GM19025 (cell line): ENCODE data around the gene DOHH.

Experiments used
- ATAC-seq: cut with Tn5 transposase; IDR thresholded peaks from one replicate; pipeline ENCODE4 v1.9.1; 2021; ENCODE audit warnings: mild to moderate bottlenecking, low read depth, moderate library complexity; ENCODE audit not compliant: unreplicated experiment

The DOHH gene

GRCh38 chr19:3480383-3481091 is 19.9 kb downstream of the DOHH start, which contains the start of gene SMIM24:
TSS of gene SMIM24 (minus strand) at chr19:3480525. CDS start at chr19:3480463, 62 bp downstream.
- no peak for ATAC-seq

- no peak for ATAC-seq
Observed at GRCh38 chr19:3479834-3480215, 20.6 kb downstream of the DOHH start.

DNA sequence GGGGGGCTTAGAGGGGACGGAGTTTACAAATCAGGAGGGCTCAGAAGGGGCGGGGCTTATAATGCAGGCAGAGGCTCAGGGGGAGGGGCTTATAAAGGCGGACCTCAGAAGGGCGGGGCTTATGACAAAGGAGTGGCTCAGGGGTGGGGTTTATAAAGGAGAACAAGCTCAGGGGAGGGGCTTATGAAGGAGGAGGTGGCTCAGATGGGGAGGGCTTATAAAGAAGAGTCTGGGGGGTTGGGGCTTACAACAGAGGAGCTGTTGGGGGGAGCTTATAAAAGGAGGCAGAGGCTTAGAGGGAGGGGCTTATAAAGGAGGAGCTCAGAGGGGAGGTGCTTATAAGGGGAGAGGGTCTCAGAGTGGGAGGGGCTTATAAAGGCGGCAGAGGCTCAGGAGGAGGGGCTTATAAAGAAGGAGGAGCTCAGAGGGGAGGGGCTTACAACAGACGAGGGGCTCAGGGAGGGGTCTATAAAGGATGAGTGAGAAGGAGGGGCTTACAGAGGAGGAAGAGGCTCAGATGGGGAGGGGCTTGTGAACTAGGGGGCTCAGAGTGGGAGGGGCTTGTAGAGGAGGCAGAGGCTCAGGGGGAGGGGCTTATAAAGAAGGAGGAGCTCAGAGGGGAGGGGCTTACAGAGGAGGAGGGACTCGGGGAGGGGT is 21.2 kb downstream of the DOHH start:
- ATAC-seq: no peak

DNA sequence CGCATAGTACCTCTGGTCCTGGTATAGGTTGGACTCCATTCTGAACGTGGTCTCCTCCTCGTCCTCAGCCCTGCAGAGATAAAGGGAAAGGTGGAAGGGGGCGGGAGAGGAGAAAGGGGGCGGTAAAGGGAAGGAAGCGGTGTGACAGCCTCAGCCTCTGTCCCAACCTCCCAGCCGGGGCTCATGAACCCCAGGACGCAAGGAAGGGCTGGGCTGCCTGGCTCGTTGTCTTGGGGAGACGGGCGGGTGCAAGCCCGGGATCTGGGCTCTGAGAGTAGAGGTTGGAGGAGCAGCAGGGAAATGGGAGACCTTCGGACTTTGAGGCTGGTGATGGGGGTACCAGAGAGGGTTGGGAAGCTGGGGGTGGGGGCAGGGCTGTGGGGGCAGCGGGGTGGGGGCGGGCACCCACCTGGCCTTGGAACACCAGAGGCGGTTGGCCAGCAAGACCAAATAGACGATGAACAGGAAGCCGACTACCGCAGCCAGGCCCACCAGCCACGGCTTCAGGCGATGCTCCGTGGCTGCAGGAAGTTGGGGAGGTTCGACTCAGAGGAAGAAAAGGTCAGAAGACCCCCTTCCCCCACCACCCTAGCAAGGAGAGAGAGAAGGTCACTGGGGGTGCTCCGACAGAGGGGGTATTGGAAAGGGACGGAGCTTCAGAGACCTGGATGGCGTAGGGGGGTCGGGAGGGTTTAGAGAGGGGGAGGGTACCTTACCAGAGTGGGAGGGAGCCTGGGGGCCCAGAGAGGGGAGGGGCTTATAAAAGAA is 21.9 kb downstream of the DOHH start:
- ATAC-seq: no peak

- ATAC-seq: no peak
Observed at GRCh38 chr19:3477951-3478350, 22.5 kb downstream of the DOHH start.

DNA sequence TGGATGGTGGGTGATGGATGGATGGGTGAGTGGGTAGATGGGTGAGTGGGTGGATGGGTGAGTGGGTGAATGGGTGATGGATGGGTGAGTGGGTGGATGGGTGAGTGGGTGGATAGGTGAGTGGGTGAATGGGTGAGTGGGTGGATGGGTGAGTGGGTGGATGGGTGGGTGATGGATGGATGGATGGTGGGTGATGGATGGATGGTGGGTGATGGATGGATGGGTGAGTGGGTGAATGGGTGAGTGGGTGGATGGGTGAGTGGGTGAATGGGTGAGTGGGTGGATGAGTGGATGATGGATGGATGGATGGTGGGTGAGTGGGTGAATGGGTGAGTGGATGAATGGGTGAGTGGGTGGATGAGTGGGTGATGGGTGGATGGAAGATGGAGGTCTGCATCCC is 23.0 kb downstream of the DOHH start:
- no peak for ATAC-seq

DNA sequence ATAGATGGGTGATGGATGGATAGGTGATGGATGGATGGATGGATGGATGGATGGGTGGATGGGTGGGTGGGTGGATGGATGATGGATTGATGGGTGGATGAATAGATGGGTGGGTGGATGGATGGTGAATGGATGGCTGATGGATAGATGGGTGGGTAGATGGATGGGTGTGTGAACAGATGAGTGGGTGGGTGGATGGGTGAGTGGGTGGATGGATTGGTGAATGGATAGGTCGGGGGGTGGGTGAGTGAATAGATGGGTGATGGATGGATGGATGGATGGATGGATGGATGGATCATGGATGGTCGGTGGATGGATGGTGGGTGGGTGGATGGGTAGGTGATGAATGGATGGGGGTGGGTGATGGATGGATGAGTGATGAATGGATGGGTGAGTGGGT is 23.6 kb downstream of the DOHH start:
- ATAC-seq: no peak

DNA sequence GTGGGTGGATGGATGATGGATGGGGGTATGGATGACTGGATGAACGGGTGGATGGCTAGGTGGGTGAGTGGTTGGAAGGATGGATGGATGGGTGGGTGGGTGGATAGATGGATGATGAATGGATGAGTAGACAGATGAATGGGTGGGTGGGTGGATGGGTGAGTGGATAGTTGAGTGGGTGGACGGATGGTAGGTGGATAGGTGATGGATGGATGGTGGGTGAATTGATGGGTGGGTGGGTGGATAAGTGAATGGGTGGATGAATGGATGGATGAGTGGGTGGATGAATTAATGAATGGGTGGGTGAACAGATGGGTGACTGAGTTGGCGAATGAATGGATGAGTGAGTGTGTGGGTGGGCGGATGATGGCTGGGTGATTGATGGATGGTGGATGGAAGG is 25.0 kb downstream of the DOHH start:
- ATAC-seq: no peak

DNA sequence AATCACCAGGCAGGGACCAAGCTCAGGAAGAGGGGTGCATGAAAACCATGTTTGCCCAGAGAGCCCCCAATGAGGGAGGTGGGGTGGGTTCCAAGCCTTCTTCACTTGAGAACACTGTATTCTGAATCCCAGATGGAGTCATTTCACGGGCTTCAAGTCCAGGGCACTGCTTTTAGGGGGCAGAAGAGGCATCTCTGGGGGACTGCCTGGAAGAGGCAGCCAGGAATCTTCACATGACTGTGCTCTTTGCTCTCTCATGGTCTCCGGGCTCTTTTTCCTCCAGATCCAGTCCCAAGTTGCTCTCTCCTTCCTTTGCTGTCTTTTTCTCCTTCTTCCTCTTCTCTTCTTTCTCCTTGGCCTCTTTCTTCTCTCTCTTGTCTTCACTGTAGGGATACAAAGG is 25.9 kb downstream of the DOHH start:
- ATAC-seq: no peak

- no peak for ATAC-seq
Observed at GRCh38 chr19:3474010-3474409, 26.5 kb downstream of the DOHH start.

DNA sequence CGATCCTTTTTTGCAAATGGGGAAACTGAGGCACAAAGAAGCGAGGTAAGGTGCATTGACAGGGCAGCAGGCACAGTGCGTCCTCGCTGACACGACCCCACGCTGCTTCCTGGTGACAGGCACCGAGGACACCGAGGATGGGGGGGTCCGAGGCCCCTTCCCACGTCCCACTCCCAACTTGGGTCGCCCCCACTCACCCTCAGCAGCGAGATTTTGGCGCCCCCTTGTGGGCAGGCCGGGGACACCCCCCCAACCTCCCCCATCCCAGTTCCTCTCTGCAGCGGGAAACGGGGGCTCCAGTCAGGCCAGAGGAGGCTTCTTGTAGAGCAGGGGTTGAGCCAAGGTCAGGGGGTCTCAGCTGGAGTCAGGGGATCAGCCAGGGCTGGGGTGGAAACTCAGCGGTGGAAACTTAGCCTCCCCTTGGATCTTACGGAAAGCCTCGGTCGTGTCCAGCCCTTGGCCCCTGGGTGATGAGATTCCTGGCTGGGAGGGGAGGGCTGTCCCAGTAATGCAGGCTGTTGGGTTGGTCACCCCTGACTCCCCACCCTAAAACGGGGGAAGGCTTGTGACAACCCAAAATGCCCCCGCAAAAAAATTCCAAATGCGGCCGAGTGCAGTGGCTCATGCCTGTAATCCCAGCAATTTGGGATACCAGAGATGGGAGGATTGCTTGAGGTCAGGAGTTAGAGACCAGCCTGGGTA is 28.4 kb downstream of the DOHH start:
- ATAC-seq: no peak

DNA sequence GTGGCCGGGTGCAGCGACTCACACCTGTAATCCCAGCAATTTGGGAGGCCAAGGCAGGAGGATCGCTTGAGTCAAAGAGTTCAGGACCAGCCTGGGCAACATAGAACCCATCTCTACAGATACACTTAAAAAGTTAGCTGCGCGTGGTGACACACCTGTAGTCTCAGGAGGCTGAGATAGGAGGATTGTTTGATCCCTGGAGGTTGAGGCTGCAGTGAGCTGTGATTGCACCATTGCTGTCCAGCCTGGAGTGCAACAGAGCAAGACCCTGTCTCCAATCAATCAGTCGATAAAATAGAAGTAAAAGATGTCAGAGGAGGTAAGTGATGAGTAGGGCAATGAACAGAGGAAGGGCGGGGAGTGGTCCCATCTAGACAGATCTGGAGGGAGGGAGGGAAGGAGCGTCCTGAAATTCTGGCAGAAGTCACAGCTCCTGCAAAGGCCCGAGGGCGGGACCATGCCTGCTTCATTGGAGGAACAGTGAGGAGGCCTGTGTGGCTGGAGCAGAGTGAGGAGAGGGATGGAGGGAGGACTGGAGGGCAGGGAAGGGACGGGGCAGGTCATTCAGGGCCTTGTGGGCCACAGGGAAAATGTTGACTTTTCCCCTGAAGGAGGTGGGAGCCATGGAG is 29.9 kb downstream of the DOHH start:
- no peak for ATAC-seq

- no peak for ATAC-seq
Observed at GRCh38 chr19:3469638-3470499, 30.6 kb downstream of the DOHH start.

- ATAC-seq: no peak
Observed at GRCh38 chr19:3468211-3468610, 32.3 kb downstream of the DOHH start.

- ATAC-seq: no peak
Observed at GRCh38 chr19:3467437-3468198, 32.9 kb downstream of the DOHH start.

- ATAC-seq: no peak
Observed at GRCh38 chr19:3466635-3467034, 33.8 kb downstream of the DOHH start.

GRCh38 chr19:3465552-3465951 is 34.9 kb downstream of the DOHH start:
- ATAC-seq: no peak

DNA sequence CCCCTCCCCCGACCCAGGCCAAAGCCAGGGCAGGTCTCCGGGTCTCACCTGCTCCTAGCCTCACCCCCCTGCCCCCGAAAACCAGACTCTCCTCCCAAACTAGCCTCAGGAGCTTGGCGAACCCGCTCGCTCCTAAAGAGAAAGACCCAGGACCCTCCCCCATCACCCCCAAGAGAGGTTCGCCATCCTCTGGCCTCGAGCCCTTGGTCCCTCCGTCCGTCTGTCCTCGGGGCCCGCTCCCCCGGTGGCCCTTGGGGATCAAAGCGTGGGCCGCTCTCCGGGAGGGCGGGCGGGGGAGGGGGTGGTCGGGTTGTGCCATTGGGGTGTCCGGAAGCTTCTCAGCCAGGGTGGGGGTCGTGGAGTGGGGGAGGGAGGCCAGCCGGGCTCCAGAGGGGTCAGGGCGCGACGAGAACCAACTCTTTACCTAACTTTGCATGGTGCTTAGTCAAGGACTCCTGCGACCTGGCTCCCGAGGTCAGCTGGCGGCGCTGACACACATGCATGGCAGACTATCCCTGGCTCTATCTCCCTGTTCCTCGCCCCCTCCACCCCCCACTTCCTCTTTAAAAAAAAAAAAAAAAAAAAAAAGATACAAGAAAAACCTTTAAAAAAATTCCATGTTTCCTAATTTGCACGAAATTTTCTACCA is 35.8 kb downstream of the DOHH start:
- no peak for ATAC-seq
